ENCODE measurements around the gene KCNMB1.

KCNMB1 gene

GRCh38 chr5:170427672-170428236, 38.6 kb upstream of the KCNMB1 start:
- H3K27me3 ChIP-seq (ENCODE audit: insufficient read depth, low read length), result peaks cover 40% of the 10 kb centered on the region
- H3K79me2 ChIP-seq (ENCODE audit: control insufficient read depth, insufficient read depth, low read length, unreplicated experiment), result no peaks in the 10 kb centered on the region
- no peaks in the 10 kb centered on the region for H3K36me3 ChIP-seq (ENCODE audit: insufficient read depth, low read length)
- H3K4me3 ChIP-seq (ENCODE audit: low read depth, low read length), result no peak overlapping the region
- no peaks in the 10 kb centered on the region for H3K4me1 ChIP-seq (ENCODE audit: control insufficient read depth, insufficient read depth, low read length, unreplicated experiment)
- H2AFZ ChIP-seq (ENCODE audit: low read length, unreplicated experiment), result no peak overlapping the region
- no peak overlapping the region for H3K27ac ChIP-seq (ENCODE audit: low read depth, low read length)

- Histone ChIP-seq H2AFZ (ENCODE audit: low read length, unreplicated experiment) (no peak overlapping the region), H3K4me3 (ENCODE audit: low read depth, low read length) (no peak overlapping the region), H3K4me1 (ENCODE audit: control insufficient read depth, insufficient read depth, low read length, unreplicated experiment) (no peaks in the 10 kb centered on the region), H3K79me2 (ENCODE audit: control insufficient read depth, insufficient read depth, low read length, unreplicated experiment) (no peaks in the 10 kb centered on the region), H3K36me3 (ENCODE audit: insufficient read depth, low read length) (no peaks in the 10 kb centered on the region), H3K27ac (ENCODE audit: low read depth, low read length) (no peak overlapping the region), H3K27me3 (ENCODE audit: insufficient read depth, low read length) (peaks cover 40% of the 10 kb centered on the region)
These were observed 37.6 kb upstream of the KCNMB1 start for GRCh38 chr5:170426786-170427185.

GRCh38 chr5:170426149-170426767, 37.1 kb upstream of the KCNMB1 start:
- no peak overlapping the region for H3K4me3 ChIP-seq (ENCODE audit: low read depth, low read length)
- no peaks in the 10 kb centered on the region for H3K36me3 ChIP-seq (ENCODE audit: insufficient read depth, low read length)
- H3K27me3 ChIP-seq (ENCODE audit: insufficient read depth, low read length), result peaks cover 40% of the 10 kb centered on the region
- H3K79me2 ChIP-seq (ENCODE audit: control insufficient read depth, insufficient read depth, low read length, unreplicated experiment), result no peaks in the 10 kb centered on the region
- H3K4me1 ChIP-seq (ENCODE audit: control insufficient read depth, insufficient read depth, low read length, unreplicated experiment), result no peaks in the 10 kb centered on the region
- no peak overlapping the region for H3K27ac ChIP-seq (ENCODE audit: low read depth, low read length)
- no peak overlapping the region for H2AFZ ChIP-seq (ENCODE audit: low read length, unreplicated experiment)

- Histone ChIP-seq H3K4me1 (ENCODE audit: control insufficient read depth, insufficient read depth, low read length, unreplicated experiment) (no peaks in the 10 kb centered on the region), H3K4me3 (ENCODE audit: low read depth, low read length) (no peak overlapping the region), H3K27me3 (ENCODE audit: insufficient read depth, low read length) (peaks cover 37% of the 10 kb centered on the region), H3K36me3 (ENCODE audit: insufficient read depth, low read length) (no peaks in the 10 kb centered on the region), H2AFZ (ENCODE audit: low read length, unreplicated experiment) (no peak overlapping the region), H3K27ac (ENCODE audit: low read depth, low read length) (no peak overlapping the region), H3K79me2 (ENCODE audit: control insufficient read depth, insufficient read depth, low read length, unreplicated experiment) (no peaks in the 10 kb centered on the region)
These were observed 36.6 kb upstream of the KCNMB1 start for GRCh38 chr5:170425731-170426130.

GRCh38 chr5:170424629-170425028, 35.5 kb upstream of the KCNMB1 start:
- Histone ChIP-seq H3K27ac (ENCODE audit: low read depth, low read length) (no peak overlapping the region), H2AFZ (ENCODE audit: low read length, unreplicated experiment) (no peak overlapping the region), H3K36me3 (ENCODE audit: insufficient read depth, low read length) (no peaks in the 10 kb centered on the region), H3K4me1 (ENCODE audit: control insufficient read depth, insufficient read depth, low read length, unreplicated experiment) (no peaks in the 10 kb centered on the region), H3K79me2 (ENCODE audit: control insufficient read depth, insufficient read depth, low read length, unreplicated experiment) (no peaks in the 10 kb centered on the region), H3K4me3 (ENCODE audit: low read depth, low read length) (no peak overlapping the region), H3K27me3 (ENCODE audit: insufficient read depth, low read length) (peaks cover 29% of the 10 kb centered on the region)

GRCh38 chr5:170423692-170424091, 34.5 kb upstream of the KCNMB1 start:
- Histone ChIP-seq H3K27me3 (ENCODE audit: insufficient read depth, low read length) (peaks cover 34% of the 10 kb centered on the region), H2AFZ (ENCODE audit: low read length, unreplicated experiment) (no peak overlapping the region), H3K4me3 (ENCODE audit: low read depth, low read length) (no peak overlapping the region), H3K4me1 (ENCODE audit: control insufficient read depth, insufficient read depth, low read length, unreplicated experiment) (no peaks in the 10 kb centered on the region), H3K36me3 (ENCODE audit: insufficient read depth, low read length) (no peaks in the 10 kb centered on the region), H3K79me2 (ENCODE audit: control insufficient read depth, insufficient read depth, low read length, unreplicated experiment) (no peaks in the 10 kb centered on the region), H3K27ac (ENCODE audit: low read depth, low read length) (no peak overlapping the region)

GRCh38 chr5:170421826-170422225, 32.7 kb upstream of the KCNMB1 start:
- H3K36me3 ChIP-seq (ENCODE audit: insufficient read depth, low read length), result no peaks in the 10 kb centered on the region
- no peaks in the 10 kb centered on the region for H3K79me2 ChIP-seq (ENCODE audit: control insufficient read depth, insufficient read depth, low read length, unreplicated experiment)
- peaks cover 45% of the 10 kb centered on the region for H3K27me3 ChIP-seq (ENCODE audit: insufficient read depth, low read length)
- no peak overlapping the region for H2AFZ ChIP-seq (ENCODE audit: low read length, unreplicated experiment)
- no peak overlapping the region for H3K4me3 ChIP-seq (ENCODE audit: low read depth, low read length)
- no peak overlapping the region for H3K27ac ChIP-seq (ENCODE audit: low read depth, low read length)
- no peaks in the 10 kb centered on the region for H3K4me1 ChIP-seq (ENCODE audit: control insufficient read depth, insufficient read depth, low read length, unreplicated experiment)

GRCh38 chr5:170420806-170421412, 31.7 kb upstream of the KCNMB1 start:
- H3K36me3 ChIP-seq (ENCODE audit: insufficient read depth, low read length), result no peaks in the 10 kb centered on the region
- H3K4me1 ChIP-seq (ENCODE audit: control insufficient read depth, insufficient read depth, low read length, unreplicated experiment), result no peaks in the 10 kb centered on the region
- H3K4me3 ChIP-seq (ENCODE audit: low read depth, low read length), result no peak overlapping the region
- H3K27ac ChIP-seq (ENCODE audit: low read depth, low read length), result no peak overlapping the region
- H3K79me2 ChIP-seq (ENCODE audit: control insufficient read depth, insufficient read depth, low read length, unreplicated experiment), result no peaks in the 10 kb centered on the region
- H2AFZ ChIP-seq (ENCODE audit: low read length, unreplicated experiment), result no peak overlapping the region
- peaks cover 45% of the 10 kb centered on the region for H3K27me3 ChIP-seq (ENCODE audit: insufficient read depth, low read length)

GRCh38 chr5:170419643-170420042, 30.5 kb upstream of the KCNMB1 start:
- H3K27ac ChIP-seq (ENCODE audit: low read depth, low read length), result no peak overlapping the region
- no peak overlapping the region for H3K4me3 ChIP-seq (ENCODE audit: low read depth, low read length)
- H2AFZ ChIP-seq (ENCODE audit: low read length, unreplicated experiment), result no peak overlapping the region
- no peaks in the 10 kb centered on the region for H3K79me2 ChIP-seq (ENCODE audit: control insufficient read depth, insufficient read depth, low read length, unreplicated experiment)
- no peaks in the 10 kb centered on the region for H3K4me1 ChIP-seq (ENCODE audit: control insufficient read depth, insufficient read depth, low read length, unreplicated experiment)
- H3K36me3 ChIP-seq (ENCODE audit: insufficient read depth, low read length), result no peaks in the 10 kb centered on the region
- H3K27me3 ChIP-seq (ENCODE audit: insufficient read depth, low read length), result peaks cover 55% of the 10 kb centered on the region

GRCh38 chr5:170418736-170419135, 29.6 kb upstream of the KCNMB1 start:
- H3K4me3 ChIP-seq (ENCODE audit: low read depth, low read length), result no peak overlapping the region
- H2AFZ ChIP-seq (ENCODE audit: low read length, unreplicated experiment), result no peak overlapping the region
- no peaks in the 10 kb centered on the region for H3K79me2 ChIP-seq (ENCODE audit: control insufficient read depth, insufficient read depth, low read length, unreplicated experiment)
- no peaks in the 10 kb centered on the region for H3K36me3 ChIP-seq (ENCODE audit: insufficient read depth, low read length)
- peaks cover 57% of the 10 kb centered on the region for H3K27me3 ChIP-seq (ENCODE audit: insufficient read depth, low read length)
- no peak overlapping the region for H3K27ac ChIP-seq (ENCODE audit: low read depth, low read length)
- H3K4me1 ChIP-seq (ENCODE audit: control insufficient read depth, insufficient read depth, low read length, unreplicated experiment), result no peaks in the 10 kb centered on the region

GRCh38 chr5:170416526-170416925, 27.4 kb upstream of the KCNMB1 start:
- H3K79me2 ChIP-seq (ENCODE audit: control insufficient read depth, insufficient read depth, low read length, unreplicated experiment), result no peaks in the 10 kb centered on the region
- no peak overlapping the region for H3K4me3 ChIP-seq (ENCODE audit: low read depth, low read length)
- no peak overlapping the region for H2AFZ ChIP-seq (ENCODE audit: low read length, unreplicated experiment)
- H3K27ac ChIP-seq (ENCODE audit: low read depth, low read length), result no peak overlapping the region
- peaks cover 38% of the 10 kb centered on the region for H3K27me3 ChIP-seq (ENCODE audit: insufficient read depth, low read length)
- no peaks in the 10 kb centered on the region for H3K4me1 ChIP-seq (ENCODE audit: control insufficient read depth, insufficient read depth, low read length, unreplicated experiment)
- H3K36me3 ChIP-seq (ENCODE audit: insufficient read depth, low read length), result no peaks in the 10 kb centered on the region
